ENCODE data around the gene CRLF1. TPM values are rescaled to one million over a fixed set of nuclear protein-coding genes. Genes with fewer than 3 reads are reported as not detected.
A peak's percentile ranks its signal among the peaks of the same experiment; 100 is the strongest.

CRLF1 gene
- total and polyA plus RNA-seq, 2 experiments from 2014 or later: 18.1 to 19.7 TPM

DNA sequence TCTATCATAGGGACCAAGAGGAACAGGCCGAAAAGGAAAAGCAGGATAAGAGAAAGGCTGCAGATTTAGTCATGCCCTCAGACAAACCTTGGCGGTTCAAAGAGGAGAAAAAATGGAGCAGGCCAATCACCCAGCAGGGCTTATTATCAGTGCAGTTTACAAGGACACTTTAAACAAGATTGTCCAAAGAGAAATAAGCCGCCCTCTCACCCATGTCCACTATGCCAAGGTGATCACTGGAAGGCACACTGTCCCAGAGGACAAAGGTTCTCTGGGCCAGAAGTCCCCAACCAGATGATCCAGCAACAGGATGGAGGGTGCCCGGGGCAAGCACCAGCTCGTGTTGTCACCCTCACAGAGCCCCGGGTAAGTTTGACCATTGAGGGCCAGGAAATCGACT, 26.3 kb downstream of the CRLF1 start:
- peaks cover 16% of the 10 kb centered on the region for H3K27me3 Mint-ChIP-seq (ENCODE audit: insufficient read depth, low read depth, poor library complexity)
- ATAC-seq (no peak), DNase-seq (ENCODE audit: low spot score) (peak; percentile 0)
- Histone ChIP-seq H3K4me1 (ENCODE audit: insufficient read depth) (no peaks in the 10 kb centered on the region), H3K79me2 (replicated peaks; ENCODE audit: insufficient read depth) (no peaks in the 10 kb centered on the region), H3K4me2 (no peak overlapping the region), H3K27me3 (ENCODE audit: insufficient read depth) (no peaks in the 10 kb centered on the region), H3F3A (replicated peaks; ENCODE audit: low read depth) (peaks cover 23% of the 10 kb centered on the region), H3K4me3 (no peak overlapping the region), H3K9me2 (ENCODE audit: insufficient read depth) (no peaks in the 10 kb centered on the region), H3K27ac (ENCODE audit: low read depth) (no peak overlapping the region), H3K36me3 (ENCODE audit: insufficient read depth) (peaks cover 12% of the 10 kb centered on the region), H2AFZ (no peak overlapping the region), H4K20me1 (replicated peaks; ENCODE audit: insufficient read depth) (peaks cover 4% of the 10 kb centered on the region)
- H3K9me3 Mint-ChIP-seq: no peaks in the 10 kb centered on the region
- no peak overlapping the region for H3K27ac Mint-ChIP-seq
- no peaks in the 10 kb centered on the region for H3K4me1 Mint-ChIP-seq
- H3K4me3 Mint-ChIP-seq: no peak overlapping the region
- TF ChIP-seq CREB1 (CRISPR knock-in tag; IDR thresholded peaks at IDR 0.05; ENCODE audit: low read depth): no peak
- TF ChIP-seq ZNF462 (CRISPR knock-in tag; IDR thresholded peaks at IDR 0.05): no peak
- TF ChIP-seq ZNF331 (CRISPR knock-in tag; IDR thresholded peaks at IDR 0.05; ENCODE audit: low read depth): no peak
- TF ChIP-seq STAT1 (IDR thresholded peaks at IDR 0.05; ENCODE audit: unreplicated experiment): no peak
- TF ChIP-seq, protein P1, sequence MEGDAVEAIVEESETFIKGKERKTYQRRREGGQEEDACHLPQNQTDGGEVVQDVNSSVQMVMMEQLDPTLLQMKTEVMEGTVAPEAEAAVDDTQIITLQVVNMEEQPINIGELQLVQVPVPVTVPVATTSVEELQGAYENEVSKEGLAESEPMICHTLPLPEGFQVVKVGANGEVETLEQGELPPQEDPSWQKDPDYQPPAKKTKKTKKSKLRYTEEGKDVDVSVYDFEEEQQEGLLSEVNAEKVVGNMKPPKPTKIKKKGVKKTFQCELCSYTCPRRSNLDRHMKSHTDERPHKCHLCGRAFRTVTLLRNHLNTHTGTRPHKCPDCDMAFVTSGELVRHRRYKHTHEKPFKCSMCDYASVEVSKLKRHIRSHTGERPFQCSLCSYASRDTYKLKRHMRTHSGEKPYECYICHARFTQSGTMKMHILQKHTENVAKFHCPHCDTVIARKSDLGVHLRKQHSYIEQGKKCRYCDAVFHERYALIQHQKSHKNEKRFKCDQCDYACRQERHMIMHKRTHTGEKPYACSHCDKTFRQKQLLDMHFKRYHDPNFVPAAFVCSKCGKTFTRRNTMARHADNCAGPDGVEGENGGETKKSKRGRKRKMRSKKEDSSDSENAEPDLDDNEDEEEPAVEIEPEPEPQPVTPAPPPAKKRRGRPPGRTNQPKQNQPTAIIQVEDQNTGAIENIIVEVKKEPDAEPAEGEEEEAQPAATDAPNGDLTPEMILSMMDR (conservative IDR thresholded peaks at IDR 0.05; ENCODE audit: low read depth in 2 of 2): no peak
- TF ChIP-seq JUNB (IDR thresholded peaks at IDR 0.05; ENCODE audit: unreplicated experiment): no peak
- TF ChIP-seq REST (IDR thresholded peaks at IDR 0.05; ENCODE audit: unreplicated experiment): no peak
- TF ChIP-seq ZNF114 (CRISPR knock-in tag; IDR thresholded peaks at IDR 0.05): no peak
- TF ChIP-seq EZH2phosphoT487 (IDR thresholded peaks at IDR 0.05; ENCODE audit: unreplicated experiment): no peak
- TF ChIP-seq NANOG (IDR thresholded peaks at IDR 0.05; ENCODE audit: borderline replicate concordance): no peak
- no peak for TF ChIP-seq EZH2 (IDR thresholded peaks at IDR 0.05; ENCODE audit: low read depth, unreplicated experiment)
- no peak for TF ChIP-seq POLR2AphosphoS5 (IDR thresholded peaks at IDR 0.05; ENCODE audit: low read depth)
- TF ChIP-seq, protein P2, sequence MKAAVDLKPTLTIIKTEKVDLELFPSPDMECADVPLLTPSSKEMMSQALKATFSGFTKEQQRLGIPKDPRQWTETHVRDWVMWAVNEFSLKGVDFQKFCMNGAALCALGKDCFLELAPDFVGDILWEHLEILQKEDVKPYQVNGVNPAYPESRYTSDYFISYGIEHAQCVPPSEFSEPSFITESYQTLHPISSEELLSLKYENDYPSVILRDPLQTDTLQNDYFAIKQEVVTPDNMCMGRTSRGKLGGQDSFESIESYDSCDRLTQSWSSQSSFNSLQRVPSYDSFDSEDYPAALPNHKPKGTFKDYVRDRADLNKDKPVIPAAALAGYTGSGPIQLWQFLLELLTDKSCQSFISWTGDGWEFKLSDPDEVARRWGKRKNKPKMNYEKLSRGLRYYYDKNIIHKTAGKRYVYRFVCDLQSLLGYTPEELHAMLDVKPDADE (IDR thresholded peaks at IDR 0.05): no peak
- peaks cover 27% of the 10 kb centered on the region for H3K36me3 Mint-ChIP-seq (ENCODE audit: low read depth)
